ENCODE measurements around the gene TP53I11.

TP53I11 gene

GRCh38 chr11:44917741-44918140 is 32.9 kb downstream of the TP53I11 start:
- TF ChIP-seq CTCF (IDR thresholded peaks at IDR 0.05; ENCODE audit: control insufficient read depth, insufficient read depth, low read depth, low read length, missing control alignments): no peak
- DNase-seq (ENCODE audit: low read depth): no peak
- no peak overlapping the region for H3K4me3 ChIP-seq (ENCODE audit: control insufficient read depth, low read depth, low read length)

- DNase-seq (ENCODE audit: low read depth): no peak
- no peak for TF ChIP-seq CTCF (IDR thresholded peaks at IDR 0.05; ENCODE audit: control insufficient read depth, insufficient read depth, low read depth, low read length, missing control alignments)
- H3K4me3 ChIP-seq (ENCODE audit: control insufficient read depth, low read depth, low read length): no peak overlapping the region
Observed at GRCh38 chr11:44916801-44917385, 33.8 kb downstream of the TP53I11 start.

- no peak for DNase-seq (ENCODE audit: low read depth)
- TF ChIP-seq CTCF (IDR thresholded peaks at IDR 0.05; ENCODE audit: control insufficient read depth, insufficient read depth, low read depth, low read length, missing control alignments): no peak
- no peak overlapping the region for H3K4me3 ChIP-seq (ENCODE audit: control insufficient read depth, low read depth, low read length)
Observed at GRCh38 chr11:44916331-44916730, 34.4 kb downstream of the TP53I11 start.

DNA sequence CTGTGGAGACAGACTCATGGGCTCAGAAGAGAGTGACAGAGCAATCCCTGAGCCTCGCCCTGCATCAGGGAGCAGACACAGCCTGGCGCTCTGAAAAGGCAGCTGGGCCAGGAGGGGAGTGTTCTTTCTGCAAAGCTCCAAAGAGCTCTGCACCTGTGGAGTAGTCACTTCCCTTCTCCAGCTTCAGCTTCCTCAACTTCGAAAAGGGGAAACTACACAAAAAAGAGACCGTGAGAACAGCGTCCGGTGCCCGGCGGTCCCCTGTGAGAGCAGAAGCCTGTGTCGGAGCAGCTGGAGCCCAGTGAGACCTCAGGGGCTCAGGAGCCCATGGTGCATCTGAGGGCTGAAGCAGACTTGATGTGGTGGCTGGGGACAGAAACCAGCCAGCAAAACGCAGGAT is 35.1 kb downstream of the TP53I11 start:
- TF ChIP-seq CTCF (IDR thresholded peaks at IDR 0.05; ENCODE audit: control insufficient read depth, insufficient read depth, low read depth, low read length, missing control alignments): no peak
- DNase-seq (ENCODE audit: low read depth): no peak
- no peak overlapping the region for H3K4me3 ChIP-seq (ENCODE audit: control insufficient read depth, low read depth, low read length)

DNA sequence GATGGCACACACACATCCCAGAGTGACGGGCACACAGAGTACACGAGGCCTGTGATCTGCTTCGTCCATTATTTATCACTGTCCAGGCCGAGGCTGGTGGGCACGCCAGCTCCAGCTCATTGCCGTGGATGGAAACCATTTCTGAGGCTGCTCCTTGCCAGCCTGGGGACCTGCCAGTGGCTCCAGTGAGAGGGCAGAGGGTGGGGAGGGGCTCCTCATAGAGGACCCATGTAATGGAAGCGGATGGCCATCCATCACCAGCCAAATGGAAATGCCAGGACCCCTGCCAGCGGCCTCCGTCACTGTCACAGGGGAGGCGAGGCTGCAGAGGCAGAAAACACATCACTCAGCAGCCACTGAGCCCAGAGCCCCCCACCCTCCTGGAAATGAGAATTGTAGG is 35.7 kb downstream of the TP53I11 start:
- DNase-seq (ENCODE audit: low read depth): no peak
- TF ChIP-seq CTCF (IDR thresholded peaks at IDR 0.05; ENCODE audit: control insufficient read depth, insufficient read depth, low read depth, low read length, missing control alignments): no peak
- no peak overlapping the region for H3K4me3 ChIP-seq (ENCODE audit: control insufficient read depth, low read depth, low read length)

DNA sequence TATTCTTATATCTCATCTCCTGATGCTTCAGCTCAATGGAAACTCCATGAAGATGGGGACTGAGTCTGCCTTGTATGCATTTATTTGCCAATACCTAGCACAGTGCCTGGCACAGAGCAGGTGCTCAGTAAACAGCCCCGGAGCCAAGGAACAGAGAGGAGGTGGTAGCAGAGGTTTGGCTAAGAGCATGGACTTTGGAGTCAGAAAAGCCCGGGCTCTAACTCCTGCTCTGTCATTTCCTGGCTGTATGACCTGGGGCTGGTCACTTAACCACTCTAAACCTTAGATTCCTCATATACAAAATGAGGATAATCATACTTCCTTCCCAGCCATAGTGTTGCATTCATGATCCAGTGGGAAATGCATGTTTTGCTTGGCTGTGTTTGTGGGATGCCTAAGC is 36.6 kb downstream of the TP53I11 start:
- H3K4me3 ChIP-seq (ENCODE audit: control insufficient read depth, low read depth, low read length): no peak overlapping the region
- no peak for DNase-seq (ENCODE audit: low read depth)
- TF ChIP-seq CTCF (IDR thresholded peaks at IDR 0.05; ENCODE audit: control insufficient read depth, insufficient read depth, low read depth, low read length, missing control alignments): no peak

- DNase-seq (ENCODE audit: low read depth): no peak
- H3K4me3 ChIP-seq (ENCODE audit: control insufficient read depth, low read depth, low read length): no peak overlapping the region
- TF ChIP-seq CTCF (IDR thresholded peaks at IDR 0.05; ENCODE audit: control insufficient read depth, insufficient read depth, low read depth, low read length, missing control alignments): no peak
Observed at GRCh38 chr11:44913502-44913901, 37.2 kb downstream of the TP53I11 start.
